HEK293T (cell line): Measurements from ENCODE around the gene ASCC1.

ENCODE experiments used
- ELF4 ChIP-seq: fragments of 450-650 bp; IDR thresholded peaks from 2 replicates; pipeline ENCODE4 v1.6.1; 2017; ENCODE audit warnings: antibody characterized with exemption
- FOXM1 ChIP-seq: fragments of 450-650 bp; IDR thresholded peaks from 2 replicates; pipeline ENCODE4 v1.6.1; 2017; ENCODE audit warnings: mild to moderate bottlenecking, borderline replicate concordance
- HDGF ChIP-seq: fragments of 450-650 bp; IDR thresholded peaks from 2 replicates; pipeline ENCODE4 v1.6.1; 2017; ENCODE audit warnings: antibody characterized with exemption, borderline replicate concordance
- LEF1 ChIP-seq: fragments of 450-650 bp; IDR thresholded peaks from 2 replicates; pipeline ENCODE4 v1.6.1; 2017; ENCODE audit warnings: mild to moderate bottlenecking, borderline replicate concordance
- NFRKB ChIP-seq: fragments of 450-650 bp; IDR thresholded peaks from 2 replicates; pipeline ENCODE4 v1.6.1; 2016; ENCODE audit warnings: mild to moderate bottlenecking, moderate library complexity
- SP1 ChIP-seq: fragments of 450-650 bp; IDR thresholded peaks from 2 replicates; pipeline ENCODE4 v1.6.1; 2017
- TARDBP ChIP-seq: fragments of 450-650 bp; IDR thresholded peaks from 2 replicates; pipeline ENCODE4 v1.6.1; 2016
- TF ChIP-seq, protein P1 (sequence below): fragments of 450-650 bp; IDR thresholded peaks from 2 replicates; pipeline ENCODE4 v1.6.1; 2016

DNA sequence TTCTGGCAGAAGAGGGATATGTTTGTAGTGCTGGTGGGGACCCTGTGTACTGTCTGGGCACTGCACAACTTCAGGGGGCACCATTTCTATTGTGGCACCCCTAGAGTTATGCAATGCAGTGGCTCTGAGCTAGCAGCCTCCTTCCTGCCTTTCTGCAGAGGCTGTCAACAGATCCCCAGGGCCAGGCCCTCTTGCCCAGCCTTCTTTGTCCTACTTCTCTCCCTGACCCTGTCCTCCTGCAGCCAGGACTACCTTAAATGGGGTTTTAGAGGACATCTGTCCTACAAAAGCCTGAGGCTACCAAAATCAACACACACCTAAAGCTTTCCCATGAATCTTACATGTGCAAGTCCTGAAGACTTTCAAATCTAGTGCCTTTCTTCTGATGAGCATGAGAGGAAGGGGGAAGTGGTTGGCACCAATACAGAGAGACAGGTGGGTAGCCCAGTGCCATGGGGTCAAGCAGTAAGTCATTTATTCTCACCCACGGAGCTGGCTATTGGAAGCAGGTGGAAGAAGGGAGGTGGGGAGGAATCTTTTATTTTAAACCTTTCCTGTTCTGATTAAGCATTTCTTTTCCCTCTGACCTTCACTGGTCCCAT lies 130.1 kb downstream of the ASCC1 start:
- TF ChIP-seq ELF4 (no peak), FOXM1 (no peak), LEF1 (no peak), SP1 (no peak), NFRKB (no peak), HDGF (no peak), TARDBP (no peak)
- TF ChIP-seq, protein P1, sequence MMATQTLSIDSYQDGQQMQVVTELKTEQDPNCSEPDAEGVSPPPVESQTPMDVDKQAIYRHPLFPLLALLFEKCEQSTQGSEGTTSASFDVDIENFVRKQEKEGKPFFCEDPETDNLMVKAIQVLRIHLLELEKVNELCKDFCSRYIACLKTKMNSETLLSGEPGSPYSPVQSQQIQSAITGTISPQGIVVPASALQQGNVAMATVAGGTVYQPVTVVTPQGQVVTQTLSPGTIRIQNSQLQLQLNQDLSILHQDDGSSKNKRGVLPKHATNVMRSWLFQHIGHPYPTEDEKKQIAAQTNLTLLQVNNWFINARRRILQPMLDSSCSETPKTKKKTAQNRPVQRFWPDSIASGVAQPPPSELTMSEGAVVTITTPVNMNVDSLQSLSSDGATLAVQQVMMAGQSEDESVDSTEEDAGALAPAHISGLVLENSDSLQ: no peak
